OCI-LY1 (cell line): ENCODE measurements around the gene CYB561A3.

Source experiments
- H2AFZ ChIP-seq: fragments of 200-600 bp; sonication (generic), shearing (Covaris generic); 2 replicates; pipeline ENCODE4 v1.6.0; 2014; ENCODE audit warnings: antibody characterized with exemption, mild to moderate bottlenecking, low read length
- H3F3A ChIP-seq: fragments of 200-600 bp; sonication (generic), shearing (Covaris generic); 2 replicates; pipeline ENCODE4 v1.6.0; 2014; ENCODE audit warnings: mild to moderate bottlenecking, antibody characterized with exemption, low read length, moderate library complexity; ENCODE audit not compliant: insufficient read depth
- H3K27ac ChIP-seq: fragments of 200-600 bp; sonication (generic); 2 replicates; pipeline ENCODE4 v1.5.1; 2014; ENCODE audit warnings: low read length, mixed run types, mild to moderate bottlenecking, low read depth; ENCODE audit not compliant: poor library complexity, severe bottlenecking
- H3K27me3 ChIP-seq: fragments of 200-600 bp; sonication (generic); 2 replicates; pipeline ENCODE4 v1.6.0; 2014; ENCODE audit warnings: antibody characterized with exemption, mild to moderate bottlenecking, low read length, moderate library complexity; ENCODE audit not compliant: insufficient read depth
- H3K36me3 ChIP-seq: fragments of 200-600 bp; sonication (generic); 2 replicates; pipeline ENCODE4 v1.6.1; 2014; ENCODE audit warnings: mild to moderate bottlenecking, antibody characterized with exemption, low read length, moderate library complexity, mixed read lengths; ENCODE audit not compliant: insufficient read depth
- H3K4me1 ChIP-seq: fragments of 200-600 bp; sonication (generic); 2 replicates; pipeline ENCODE4 v1.5.1; 2014; ENCODE audit warnings: mild to moderate bottlenecking, low read length, moderate library complexity; ENCODE audit not compliant: insufficient read depth, severe bottlenecking
- H3K4me2 ChIP-seq: fragments of 200-600 bp; sonication (generic), shearing (Covaris generic); 2 replicates; pipeline ENCODE4 v1.6.1; 2014; ENCODE audit warnings: low read length
- H3K4me3 ChIP-seq: fragments of 200-600 bp; sonication (generic); 2 replicates; pipeline ENCODE4 v1.5.1; 2014; ENCODE audit warnings: low read length, low read depth, mild to moderate bottlenecking, mixed read lengths; ENCODE audit not compliant: poor library complexity, severe bottlenecking
- H3K79me2 ChIP-seq: fragments of 200-600 bp; shearing (Covaris generic); 2 replicates; pipeline ENCODE4 v1.6.1; 2016; ENCODE audit warnings: mixed run types, low read length, mixed read lengths; ENCODE audit not compliant: insufficient read depth
- H3K9ac ChIP-seq: fragments of 200-600 bp; sonication (generic), shearing (Covaris generic); 2 replicates; pipeline ENCODE4 v1.6.1; 2014; ENCODE audit warnings: mild to moderate bottlenecking, low read length, mixed read lengths
- H3K9me2 ChIP-seq: fragments of 200-600 bp; sonication (generic), shearing (Covaris generic); 2 replicates; pipeline ENCODE4 v1.6.1; 2014; ENCODE audit warnings: low read depth, mild to moderate bottlenecking, low read length, mixed read lengths
- H3K9me3 ChIP-seq: fragments of 200-600 bp; shearing (Covaris generic); 2 replicates; pipeline ENCODE4 v1.6.1; 2014; ENCODE audit warnings: low read length, mixed read lengths
- H4K20me1 ChIP-seq: fragments of 200-600 bp; sonication (generic), shearing (Covaris generic); 2 replicates; pipeline ENCODE4 v1.6.0; 2016; ENCODE audit warnings: mild to moderate bottlenecking, low read length; ENCODE audit not compliant: insufficient read depth
- CTCF ChIP-seq: fragments of 200-600 bp; sonication (generic), shearing (Covaris generic); IDR thresholded peaks from 2 replicates; pipeline ENCODE4 v1.5.1; 2017; ENCODE audit warnings: mild to moderate bottlenecking, antibody characterized with exemption, low read length, moderate library complexity, mixed read lengths
- EZH2 ChIP-seq: fragments of 200-600 bp; sonication (generic), shearing (Covaris generic); IDR thresholded peaks from 2 replicates; pipeline ENCODE4 v1.8.0; 2017; ENCODE audit warnings: borderline replicate concordance, mixed run types, mild to moderate bottlenecking, antibody characterized with exemption, low read length, moderate library complexity, mixed read lengths

CYB561A3 gene

GRCh38 chr11:61329871-61330270, 31.8 kb downstream of the CYB561A3 start:
- Histone ChIP-seq H3K4me3 (no peak overlapping the region), H3K9me2 (no peaks in the 10 kb centered on the region), H3K9me3 (no peaks in the 10 kb centered on the region), H3K4me2 (no peak overlapping the region), H3K79me2 (peaks cover 45% of the 10 kb centered on the region), H3K4me1 (peaks cover 34% of the 10 kb centered on the region), H3K36me3 (peaks cover 61% of the 10 kb centered on the region; the same call in 1 of the 2 replicates), H4K20me1 (no peaks in the 10 kb centered on the region), H3K9ac (no peak overlapping the region), H3F3A (no peaks in the 10 kb centered on the region), H2AFZ (no peak overlapping the region), H3K27me3 (no peaks in the 10 kb centered on the region), H3K27ac (no peak overlapping the region)
- TF ChIP-seq CTCF (no peak), EZH2 (no peak)

GRCh38 chr11:61328351-61328750, 33.3 kb downstream of the CYB561A3 start:
- Histone ChIP-seq H3K27me3 (no peaks in the 10 kb centered on the region), H4K20me1 (no peaks in the 10 kb centered on the region), H3K9me2 (no peaks in the 10 kb centered on the region), H3K4me3 (no peak overlapping the region), H3K9ac (no peak overlapping the region), H2AFZ (no peak overlapping the region), H3F3A (no peaks in the 10 kb centered on the region), H3K4me1 (peaks cover 19% of the 10 kb centered on the region), H3K4me2 (no peak overlapping the region), H3K79me2 (peaks cover 45% of the 10 kb centered on the region), H3K36me3 (peaks cover 76% of the 10 kb centered on the region), H3K27ac (no peak overlapping the region), H3K9me3 (no peaks in the 10 kb centered on the region)
- TF ChIP-seq CTCF (no peak), EZH2 (no peak)

- no peak overlapping the region for H3K4me3 ChIP-seq
- H3K9me2 ChIP-seq = no peaks in the 10 kb centered on the region
- H3K9me3 ChIP-seq = no peaks in the 10 kb centered on the region
- H3K27me3 ChIP-seq = no peaks in the 10 kb centered on the region
- H3K9ac ChIP-seq = no peak overlapping the region
- peaks cover 43% of the 10 kb centered on the region for H3K79me2 ChIP-seq
- H3K36me3 ChIP-seq = peaks cover 83% of the 10 kb centered on the region
- no peaks in the 10 kb centered on the region for H4K20me1 ChIP-seq
- no peak overlapping the region for H3K27ac ChIP-seq
- H3F3A ChIP-seq = no peaks in the 10 kb centered on the region
- TF ChIP-seq EZH2 (no peak), CTCF (no peak)
- H2AFZ ChIP-seq = no peak overlapping the region
- no peak overlapping the region for H3K4me2 ChIP-seq
- peaks cover 18% of the 10 kb centered on the region for H3K4me1 ChIP-seq
These were observed 34.0 kb downstream of the CYB561A3 start for GRCh38 chr11:61327669-61328071.
